Left lobe of liver (tissue), 2 donors: ENCODE results near the gene FAM43B. TPM values are rescaled to one million over a fixed set of nuclear protein-coding genes. Genes with fewer than 3 reads are reported as not detected.

Experiments
- ATAC-seq: fragments of 200-7000 bp; cut with Tn5 transposase; one replicate; pipeline ENCODE4 v1.9.1; 2020; ENCODE audit warnings: mild to moderate bottlenecking, moderate library complexity
- DNase-seq: peaks from one replicate; pipeline ENCODE4 v3.0.0-alpha.2; 2020; ENCODE audit warnings: low spot score
- total RNA-seq: library from RNA; stranded (reverse); gene quantifications from one replicate; pipeline ENCODE4 v1.2.1, GENCODE V29; 2021
- donor health status: DM: no; HTN: no; CAD: no; lungs with moderate emphysema.
- donor health status: DM: no; HTN: yes; CAD: no.

FAM43B gene
- total RNA-seq, 1 donor from 2014 or later = 0.35 TPM

DNA sequence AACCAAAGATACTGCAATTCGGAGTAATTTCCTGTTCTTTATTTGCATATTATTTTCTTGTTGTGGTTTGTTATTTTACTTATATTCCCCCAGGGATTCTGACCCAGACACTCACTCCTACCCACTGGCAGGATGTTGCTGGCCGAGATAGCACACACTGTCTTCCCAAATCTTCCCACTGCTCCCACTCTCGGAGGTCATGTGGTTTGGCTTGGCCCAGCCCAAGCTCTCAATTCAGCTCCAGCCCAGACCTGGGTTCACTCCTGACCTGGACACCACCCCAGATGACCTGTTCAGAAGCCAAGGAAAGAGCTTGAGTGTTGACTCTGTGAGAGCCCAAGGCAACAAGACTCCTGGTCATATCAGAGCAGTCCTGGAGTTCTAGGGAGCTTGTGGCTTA is 1.2 kb upstream of the FAM43B start:
- ATAC-seq = no peak

GRCh38 chr1:20552728-20553445 is 514 bp downstream of the FAM43B start:
- DNase-seq = no peak
- peak; percentile 21 for ATAC-seq

More for the DNA sequence above, 1.2 kb upstream of the FAM43B start:
- no peak for DNase-seq

GRCh38 chr1:20555025-20555757 is 2.8 kb downstream of the FAM43B start:
- ATAC-seq (no peak), DNase-seq (no peak)

- ATAC-seq (no peak), DNase-seq (no peak)
These were observed 3.4 kb downstream of the FAM43B start for GRCh38 chr1:20555758-20556120.

DNA sequence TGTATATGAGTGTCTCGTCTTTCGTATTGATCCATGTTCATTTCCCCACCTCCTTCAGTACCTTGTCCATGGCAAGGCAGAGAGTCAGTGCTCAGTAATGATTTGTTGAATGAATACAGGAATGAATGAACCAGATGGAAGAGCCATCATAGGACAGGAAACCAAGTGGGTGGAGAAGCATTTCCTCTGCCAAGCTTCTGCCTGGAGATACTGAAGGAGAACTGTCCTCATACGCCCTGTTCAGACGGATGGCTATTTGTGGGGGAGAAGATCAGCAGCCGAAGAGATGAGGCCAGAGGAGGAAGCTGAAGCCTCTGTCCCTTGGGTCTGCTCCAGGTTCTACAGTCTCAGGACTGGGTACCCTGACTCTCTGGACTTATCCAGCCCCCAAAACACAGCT is 5.8 kb downstream of the FAM43B start:
- ATAC-seq (no peak), DNase-seq (no peak)

- DNase-seq = no peak
- ATAC-seq = no peak
These were observed 8.6 kb downstream of the FAM43B start for GRCh38 chr1:20560966-20561365.

GRCh38 chr1:20565234-20565633 is 12.9 kb downstream of the FAM43B start:
- ATAC-seq (no peak), DNase-seq (no peak)

DNA sequence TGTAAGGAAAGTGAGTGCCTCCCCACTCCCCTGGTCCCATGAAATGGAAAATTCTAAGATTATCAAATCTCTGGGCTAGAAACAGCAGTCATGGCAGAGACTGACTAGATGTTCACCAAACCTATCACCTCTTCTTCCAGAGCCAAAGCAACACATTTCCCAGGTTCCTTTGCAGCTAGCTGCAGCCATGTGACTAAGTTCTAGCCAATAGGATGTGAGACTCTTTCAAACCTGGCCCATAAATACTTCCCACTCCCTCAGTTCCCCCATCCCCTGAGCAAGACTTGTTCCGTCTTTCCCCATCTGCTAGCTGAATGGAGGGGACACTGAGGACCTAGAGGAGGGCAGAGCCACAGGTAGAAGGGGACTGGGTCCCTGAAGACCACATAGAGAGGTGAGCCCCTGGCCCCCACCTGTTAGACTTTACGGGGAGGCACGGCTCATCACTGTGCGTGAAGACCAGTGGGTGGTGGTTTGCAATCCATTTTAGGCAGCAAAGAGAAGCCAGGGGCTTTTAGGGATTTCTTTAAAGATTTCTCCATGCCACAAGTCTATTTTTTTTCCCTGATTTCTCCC is 17.2 kb downstream of the FAM43B start:
- ATAC-seq = no peak
- DNase-seq = no peak

- no peak for ATAC-seq
- no peak for DNase-seq
These were observed 19.1 kb downstream of the FAM43B start for GRCh38 chr1:20571427-20571826.

- no peak for ATAC-seq
These were observed 21.6 kb downstream of the FAM43B start for GRCh38 chr1:20573987-20574386.

GRCh38 chr1:20574686-20575540 is 22.5 kb downstream of the FAM43B start:
- ATAC-seq (peak; percentile 99), DNase-seq (peak; percentile 92)

More at GRCh38 chr1:20573987-20574386, 21.6 kb downstream of the FAM43B start:
- no peak for DNase-seq

GRCh38 chr1:20575541-20576336 is 23.4 kb downstream of the FAM43B start:
- ATAC-seq (peak; percentile 22), DNase-seq (no peak)

DNA sequence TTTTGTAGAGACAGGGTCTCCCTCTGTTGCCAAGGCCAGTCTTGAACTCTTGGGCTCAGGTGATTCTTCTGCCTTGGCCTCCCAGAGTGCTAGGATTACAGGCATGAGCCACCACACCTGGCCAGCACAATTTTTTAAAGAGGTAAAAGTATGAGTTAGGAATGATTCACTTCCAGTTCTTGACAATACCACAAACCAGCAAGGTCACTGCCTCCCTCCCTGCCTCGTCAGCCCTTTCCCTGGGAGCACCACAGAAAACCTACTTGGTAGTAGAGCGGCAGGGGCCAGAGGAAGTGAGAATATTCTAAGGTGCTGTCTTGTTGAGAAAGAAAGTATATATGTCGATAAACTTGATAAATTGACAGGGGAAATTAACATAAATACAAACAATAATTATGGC is 25.7 kb downstream of the FAM43B start:
- no peak for DNase-seq
- no peak for ATAC-seq

DNA sequence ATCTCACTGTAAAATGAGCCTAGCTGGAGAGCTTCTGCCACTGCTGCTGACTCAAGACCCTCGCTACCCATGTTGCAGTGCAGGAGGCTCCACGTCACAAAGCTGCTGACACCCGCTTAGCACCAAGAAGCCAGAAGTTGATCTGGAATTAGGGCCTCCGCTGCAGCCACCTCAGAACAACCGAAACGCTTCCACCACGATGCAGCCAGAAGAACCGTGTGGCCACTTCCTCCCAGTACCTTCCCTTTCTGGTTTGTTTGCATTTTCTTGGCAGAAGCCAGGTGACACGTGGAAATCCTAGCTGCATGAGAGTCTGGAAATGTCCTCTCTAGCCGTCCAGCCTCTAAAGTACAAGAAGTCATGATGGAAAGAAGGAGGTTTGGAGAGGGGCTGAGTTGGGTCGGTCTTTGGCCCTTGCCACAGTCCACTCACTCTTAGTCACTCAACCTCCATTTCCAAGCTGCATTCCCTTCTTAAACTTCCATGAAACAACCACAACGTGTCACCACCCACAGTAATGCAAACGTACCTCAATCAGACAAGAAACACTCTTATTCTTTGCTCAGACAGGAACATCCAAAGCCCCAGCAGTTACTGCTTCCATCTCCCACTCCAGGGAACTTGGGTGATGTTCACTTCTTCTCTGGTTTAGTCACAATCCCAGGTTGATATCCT is 26.5 kb downstream of the FAM43B start:
- DNase-seq (no peak), ATAC-seq (no peak)

- DNase-seq (no peak), ATAC-seq (no peak)
These were observed 32.5 kb downstream of the FAM43B start for GRCh38 chr1:20584890-20585289.

DNA sequence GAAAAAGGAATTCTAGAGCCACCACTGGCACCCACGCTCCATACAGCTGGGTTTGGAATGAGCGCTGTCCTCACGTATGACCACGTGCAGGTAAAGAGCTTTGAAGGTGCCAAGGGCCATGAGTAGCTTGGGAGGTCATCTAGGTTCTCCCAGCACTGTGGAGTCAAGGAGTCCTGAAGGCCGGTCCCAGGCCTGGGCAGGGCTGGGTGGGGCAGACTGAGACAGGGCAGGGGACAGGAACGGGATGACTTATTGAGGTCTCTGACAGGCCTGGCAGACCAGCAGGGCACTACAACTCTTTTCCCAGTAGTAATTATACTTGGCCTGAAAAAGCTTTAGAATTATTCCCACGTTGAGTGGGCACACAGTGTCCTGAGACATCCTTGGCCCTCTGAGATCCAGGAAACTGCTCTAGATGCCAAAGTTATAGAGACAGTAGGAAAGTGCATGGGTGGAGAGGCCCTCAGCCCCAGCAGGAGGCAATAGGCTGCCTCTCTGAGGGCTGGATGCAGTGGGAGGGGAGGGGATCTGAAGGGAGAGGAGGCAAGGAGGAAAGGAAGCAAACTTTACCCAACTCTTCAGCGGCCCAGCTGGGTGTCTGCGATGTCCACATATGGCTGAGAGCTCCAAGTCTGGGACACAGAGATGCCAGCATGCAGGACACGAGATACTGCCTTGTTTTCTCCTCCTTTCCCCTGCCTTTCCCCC is 34.7 kb downstream of the FAM43B start:
- ATAC-seq (no peak), DNase-seq (no peak)

DNA sequence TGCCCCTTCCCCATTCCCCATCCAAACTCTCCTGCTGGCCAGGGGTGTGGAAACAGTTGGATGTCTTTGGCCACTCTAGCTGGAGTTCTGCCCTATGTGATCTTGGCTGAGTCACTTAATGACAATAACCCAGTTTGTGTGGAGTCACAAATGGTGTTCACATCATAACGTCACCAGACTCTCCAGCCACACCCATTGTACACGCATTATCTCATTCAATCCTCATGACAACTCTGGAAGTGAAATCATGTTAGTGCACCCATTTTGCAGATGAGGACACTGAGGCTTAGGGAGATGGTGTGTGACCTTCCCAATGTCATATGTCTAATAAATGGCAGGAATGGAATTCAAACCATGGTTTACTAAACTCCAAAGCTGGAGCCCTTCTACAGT is 35.3 kb downstream of the FAM43B start:
- no peak for ATAC-seq
- no peak for DNase-seq

GRCh38 chr1:20588634-20589225 is 36.4 kb downstream of the FAM43B start, which contains the start of gene CDA:
Gene CDA, plus strand, starts transcription at chr1:20589097. Its CDS starts 33 bp downstream, at chr1:20589130.
- DNase-seq (peak; percentile 89), ATAC-seq (peak; percentile 80)
